Activated naive CD4-positive, alpha-beta T cell treated with anti-CD3 and anti-CD28 coated beads, Interleukin-2, amount 10 ng/mL, durations not matched to agents 7 days and 5 days (primary cell): Measurements from ENCODE around the gene SLFN12.
"Not testable (repeated sequence)": the region's sequence is repeated elsewhere in the genome, so short reads cannot be mapped to it uniquely, and the experiment has no call there.

Source experiments
- CTCF ChIA-PET: fragments of 350-600 bp; sonication (Branson Sonifier 250); formaldehyde crosslinking; loops from one replicate; lab custom pipeline; 2021; ENCODE audit warnings: antibody characterized with exemption; lab: Charles Lee
- DNase-seq: peaks from one replicate; pipeline ENCODE4 v3.0.0-alpha.2; 2020
- H3K27ac Mint-ChIP-seq: one replicate; pipeline ENCODE4 v1.8.0; 2021; ENCODE audit warnings: mild to moderate bottlenecking, moderate library complexity, mixed read lengths
- H3K27me3 Mint-ChIP-seq: one replicate; pipeline ENCODE4 v1.8.0; 2021; ENCODE audit warnings: mild to moderate bottlenecking, mixed read lengths
- H3K36me3 Mint-ChIP-seq: one replicate; pipeline ENCODE4 v1.8.0; 2021; ENCODE audit warnings: mixed read lengths
- H3K4me1 Mint-ChIP-seq: one replicate; pipeline ENCODE4 v1.8.0; 2021; ENCODE audit warnings: mixed read lengths
- H3K4me3 Mint-ChIP-seq: one replicate; pipeline ENCODE4 v1.8.0; 2021; ENCODE audit warnings: mild to moderate bottlenecking, moderate library complexity, mixed read lengths
- H3K9me3 Mint-ChIP-seq: one replicate; pipeline ENCODE4 v1.8.0; 2021; ENCODE audit warnings: mixed read lengths

The SLFN12 gene

GRCh38 chr17:35432176-35433074 lies at the start of gene SLFN12:
Gene SLFN12, minus strand, starts transcription at chr17:35432500. Its CDS starts 9,472 bp downstream, at chr17:35423028.
- peaks cover 32% of the 10 kb centered on the region for H3K36me3 Mint-ChIP-seq
- peak within 1 kb of the TSS; percentile 92 for H3K4me3 Mint-ChIP-seq
- DNase-seq = peak; percentile 60
- H3K27me3 Mint-ChIP-seq = no peaks in the 10 kb centered on the region
- H3K4me1 Mint-ChIP-seq = peaks cover 62% of the 10 kb centered on the region
- H3K27ac Mint-ChIP-seq = peak within 1 kb of the TSS; percentile 90
- H3K9me3 Mint-ChIP-seq = no peaks in the 10 kb centered on the region
- CTCF ChIA-PET = interaction anchor here (1.3 kb wide), 1 partner anchor 56 kb away, joined by 3 read pairs; no protein-coding TSS in a partner anchor

DNA sequence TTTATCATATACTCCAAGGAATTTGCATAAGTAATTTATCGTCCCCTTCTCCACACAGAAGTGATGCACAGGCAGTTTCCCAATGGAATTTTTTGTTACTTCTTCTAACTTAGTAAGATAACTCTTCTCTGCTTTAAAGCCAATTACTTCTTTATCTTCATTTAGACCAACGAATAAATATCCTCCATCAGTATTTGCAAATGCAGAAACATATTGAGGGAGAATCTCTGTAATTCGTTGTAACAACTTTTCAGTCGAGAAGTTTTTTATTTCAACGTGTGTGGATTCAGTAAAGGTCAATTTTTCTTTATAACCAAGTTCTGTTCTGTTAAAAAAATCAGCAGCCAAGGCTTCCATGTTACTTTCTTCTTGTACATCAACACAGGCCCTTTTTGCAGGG lies 47.0 kb upstream of the SLFN12 start:
- Mint-ChIP-seq H3K36me3 (peaks cover 86% of the 10 kb centered on the region), H3K4me3 (no peak overlapping the region), H3K27me3 (no peaks in the 10 kb centered on the region), H3K9me3 (peaks cover 2% of the 10 kb centered on the region), H3K27ac (no peak overlapping the region), H3K4me1 (peaks cover 38% of the 10 kb centered on the region)
- CTCF ChIA-PET = no interaction called here
- DNase-seq = no peak

DNA sequence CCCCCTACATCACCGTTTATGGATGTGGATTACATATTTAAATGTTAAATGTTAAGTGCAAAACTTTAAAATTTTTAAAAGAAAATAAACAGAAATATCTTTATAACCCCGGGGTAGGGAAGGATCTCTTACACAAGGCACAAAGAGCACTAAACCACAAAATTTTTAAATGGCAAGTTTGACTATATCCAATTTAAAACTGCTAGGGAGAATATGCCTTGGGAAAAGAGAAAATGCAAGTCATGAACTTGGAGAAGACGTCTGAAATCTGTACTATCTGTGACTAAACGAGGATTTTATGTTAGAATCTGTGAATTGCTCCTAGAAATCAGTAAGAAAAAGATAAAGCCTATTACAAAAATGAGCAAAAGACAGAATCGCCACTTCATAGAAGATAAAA lies 44.9 kb upstream of the SLFN12 start:
- peaks cover 43% of the 10 kb centered on the region for H3K4me1 Mint-ChIP-seq
- no peak overlapping the region for H3K4me3 Mint-ChIP-seq
- H3K9me3 Mint-ChIP-seq = peaks cover 4% of the 10 kb centered on the region
- no peak for DNase-seq
- no peaks in the 10 kb centered on the region for H3K27me3 Mint-ChIP-seq
- CTCF ChIA-PET = interaction anchor here (0.7 kb wide), 1 partner anchor 271 kb away, joined by 3 read pairs; no protein-coding TSS in a partner anchor
- peaks cover 87% of the 10 kb centered on the region for H3K36me3 Mint-ChIP-seq
- H3K27ac Mint-ChIP-seq = no peak overlapping the region

GRCh38 chr17:35476283-35476820 lies 44.1 kb upstream of the SLFN12 start:
- no peak overlapping the region for H3K4me3 Mint-ChIP-seq
- peaks cover 88% of the 10 kb centered on the region for H3K36me3 Mint-ChIP-seq
- H3K9me3 Mint-ChIP-seq = peaks cover 10% of the 10 kb centered on the region
- no peak for DNase-seq
- no peak overlapping the region for H3K27ac Mint-ChIP-seq
- no peaks in the 10 kb centered on the region for H3K27me3 Mint-ChIP-seq
- CTCF ChIA-PET = no interaction called here
- H3K4me1 Mint-ChIP-seq = peaks cover 47% of the 10 kb centered on the region

- Mint-ChIP-seq H3K36me3 (peaks cover 81% of the 10 kb centered on the region), H3K27ac (peak overlapping the region; percentile 88), H3K4me3 (no peak overlapping the region), H3K9me3 (peaks cover 12% of the 10 kb centered on the region), H3K4me1 (peaks cover 54% of the 10 kb centered on the region), H3K27me3 (no peaks in the 10 kb centered on the region)
- no peak for DNase-seq
- CTCF ChIA-PET = interaction anchor here (1.0 to 1.3 kb wide), 2 partner anchors 66 to 156 kb away, joined by 3 to 4 read pairs; no protein-coding TSS in a partner anchor
These were observed 36.2 kb upstream of the SLFN12 start for GRCh38 chr17:35468475-35468874.

GRCh38 chr17:35467824-35468223 lies 35.5 kb upstream of the SLFN12 start:
- Mint-ChIP-seq H3K4me3 (no peak overlapping the region), H3K4me1 (peaks cover 53% of the 10 kb centered on the region), H3K27me3 (no peaks in the 10 kb centered on the region), H3K9me3 (peaks cover 11% of the 10 kb centered on the region), H3K36me3 (peaks cover 81% of the 10 kb centered on the region), H3K27ac (peak overlapping the region; percentile 88)
- DNase-seq = peak; percentile 68
- CTCF ChIA-PET = interaction anchor here (1.3 kb wide), 1 partner anchor 155 kb away, joined by 4 read pairs; no protein-coding TSS in a partner anchor

- CTCF ChIA-PET = interaction anchor here (0.8 kb wide), 1 partner anchor 88 kb away, joined by 4 read pairs; no protein-coding TSS in a partner anchor
- Mint-ChIP-seq H3K4me1 (peaks cover 37% of the 10 kb centered on the region), H3K27ac (peak overlapping the region; percentile 81), H3K27me3 (peaks cover 3% of the 10 kb centered on the region), H3K36me3 (peaks cover 72% of the 10 kb centered on the region), H3K4me3 (peak overlapping the region; percentile 53), H3K9me3 (peaks cover 29% of the 10 kb centered on the region)
- peak; percentile 71 for DNase-seq
These were observed 28.1 kb upstream of the SLFN12 start for GRCh38 chr17:35460354-35460851.

- H3K4me1 Mint-ChIP-seq, H3K4me3 Mint-ChIP-seq, CTCF ChIA-PET, H3K27me3 Mint-ChIP-seq, DNase-seq: not testable (repeated sequence)
- Mint-ChIP-seq H3K27ac (peak overlapping the region; percentile 6), H3K9me3 (peaks cover 19% of the 10 kb centered on the region), H3K36me3 (peaks cover 47% of the 10 kb centered on the region)
These were observed 21.7 kb upstream of the SLFN12 start for GRCh38 chr17:35454035-35454434.

- DNase-seq = no peak
- H3K9me3 Mint-ChIP-seq = peaks cover 14% of the 10 kb centered on the region
- peaks cover 45% of the 10 kb centered on the region for H3K36me3 Mint-ChIP-seq
- CTCF ChIA-PET = no interaction called here
- peak overlapping the region; percentile 6 for H3K27ac Mint-ChIP-seq
- peaks cover 7% of the 10 kb centered on the region for H3K27me3 Mint-ChIP-seq
- peaks cover 16% of the 10 kb centered on the region for H3K4me1 Mint-ChIP-seq
- H3K4me3 Mint-ChIP-seq = no peak overlapping the region
These were observed 20.9 kb upstream of the SLFN12 start for GRCh38 chr17:35453171-35453570.

- H3K4me1 Mint-ChIP-seq = peaks cover 26% of the 10 kb centered on the region
- H3K4me3 Mint-ChIP-seq = peak overlapping the region; percentile 37
- peaks cover 7% of the 10 kb centered on the region for H3K27me3 Mint-ChIP-seq
- H3K9me3 Mint-ChIP-seq = no peaks in the 10 kb centered on the region
- CTCF ChIA-PET = no interaction called here
- H3K27ac Mint-ChIP-seq = no peak overlapping the region
- peaks cover 55% of the 10 kb centered on the region for H3K36me3 Mint-ChIP-seq
- DNase-seq = no peak
These were observed 17.2 kb upstream of the SLFN12 start for GRCh38 chr17:35449371-35449931.

DNA sequence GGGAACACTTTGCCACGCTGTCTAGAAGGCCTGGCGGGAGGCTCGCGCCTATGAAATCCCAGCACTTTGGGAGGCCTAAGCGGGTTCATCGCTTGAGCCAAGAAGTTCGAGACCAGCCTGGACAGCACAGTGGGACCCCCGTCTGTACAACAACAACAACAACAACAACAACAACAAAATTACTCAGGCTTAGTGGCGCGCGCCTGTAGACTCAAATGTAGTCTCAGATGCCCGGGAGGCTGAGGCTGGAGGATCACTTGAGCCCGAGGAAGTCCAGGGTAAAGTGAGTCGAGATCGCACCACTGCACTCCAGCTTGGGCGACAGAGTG lies 16.6 kb upstream of the SLFN12 start:
- H3K36me3 Mint-ChIP-seq = peaks cover 61% of the 10 kb centered on the region
- DNase-seq = no peak
- H3K4me1 Mint-ChIP-seq = peaks cover 26% of the 10 kb centered on the region
- H3K4me3 Mint-ChIP-seq = peak overlapping the region; percentile 70
- H3K27ac Mint-ChIP-seq = peak overlapping the region; percentile 76
- CTCF ChIA-PET = interaction anchor here (0.8 to 1.9 kb wide), 3 partner anchors 39 to 85 kb away, joined by 3 to 5 read pairs (median 4); partner anchors contain the start of gene SLFN11
- peaks cover 7% of the 10 kb centered on the region for H3K27me3 Mint-ChIP-seq
- H3K9me3 Mint-ChIP-seq = no peaks in the 10 kb centered on the region

GRCh38 chr17:35448214-35448898 lies 16.1 kb upstream of the SLFN12 start, which contains the start of gene SLFN13:
Gene SLFN13, minus strand, starts transcription at chr17:35448766. Its CDS starts 3,086 bp downstream, at chr17:35445680.
- Mint-ChIP-seq H3K9me3 (no peaks in the 10 kb centered on the region), H3K4me3 (peak within 1 kb of the TSS; percentile 70), H3K36me3 (peaks cover 65% of the 10 kb centered on the region), H3K4me1 (peaks cover 26% of the 10 kb centered on the region), H3K27ac (peak within 1 kb of the TSS; percentile 76), H3K27me3 (peaks cover 7% of the 10 kb centered on the region)
- DNase-seq = peak; percentile 91
- CTCF ChIA-PET = interaction anchor here (0.8 to 1.9 kb wide), 4 partner anchors 40 to 135 kb away, joined by 3 to 5 read pairs (median 4); partner anchors contain the start of gene SLFN11

- CTCF ChIA-PET = interaction anchor here (1.0 to 1.9 kb wide), 3 partner anchors 75 to 135 kb away, joined by 3 to 4 read pairs (median 3); partner anchors contain the start of gene SLFN11
- no peak for DNase-seq
- Mint-ChIP-seq H3K27ac (peak overlapping the region; percentile 33), H3K27me3 (peaks cover 7% of the 10 kb centered on the region), H3K4me3 (peak overlapping the region; percentile 60), H3K9me3 (no peaks in the 10 kb centered on the region), H3K36me3 (peaks cover 66% of the 10 kb centered on the region), H3K4me1 (peaks cover 26% of the 10 kb centered on the region)
These were observed 15.2 kb upstream of the SLFN12 start for GRCh38 chr17:35447499-35447898.
